IMR-90 (cell line): Measurements from ENCODE around the gene GSTM3. TPM values are rescaled to one million over a fixed set of nuclear protein-coding genes. Genes with fewer than 3 reads are reported as not detected.
A peak's percentile ranks its signal among the peaks of the same experiment; 100 is the strongest.

ENCODE experiments used
- ATAC-seq: fragments of 200-7000 bp; cut with Tn5 transposase; 2 replicates; pipeline ENCODE4 v1.9.1; 2020; ENCODE audit warnings: low read depth, mild to moderate bottlenecking, moderate library complexity
- BruUV-seq: library from RNA; stranded (reverse); fragments of 400-500 nt; replicated peaks from 2 replicates; lab custom pipeline; 2021; lab: Mats Ljungman, UMichigan
- CTCF ChIA-PET: fragments of 300-600 bp; formaldehyde crosslinking; extraction: SDS; loops from one replicate; lab custom pipeline; 2021; ENCODE audit warnings: antibody characterized with exemption; lab: Yijun Ruan, JAX
- POLR2A ChIA-PET: fragments of 300-600 bp; sonication (Branson Sonifier 250); formaldehyde crosslinking; loops from one replicate; lab custom pipeline; 2022; ENCODE audit warnings: antibody characterized with exemption; ENCODE audit not compliant: unreplicated experiment; lab: Charles Lee
- DNase-seq: peaks from one replicate; pipeline ENCODE4 v3.0.0; 2013
- H2AFZ ChIP-seq: replicated peaks from 2 replicates; pipeline ENCODE3; 2013; ENCODE audit warnings: low read length, mild to moderate bottlenecking; ENCODE audit not compliant: poor library complexity
- H2AK5ac ChIP-seq: 2 replicates; pipeline ENCODE4 v1.6.1; 2013; ENCODE audit warnings: low read depth, low read length, inconsistent platforms
- H2AK9ac ChIP-seq: replicated peaks from 2 replicates; pipeline ENCODE3; 2013; ENCODE audit warnings: mild to moderate bottlenecking, low read depth, low read length, moderate library complexity; ENCODE audit not compliant: poor library complexity
- H2BK120ac ChIP-seq: 2 replicates; pipeline ENCODE4 v1.6.1; 2013; ENCODE audit warnings: low read depth, low read length, inconsistent platforms
- H2BK15ac ChIP-seq: 3 replicates; pipeline ENCODE4 v1.6.1; 2013; ENCODE audit warnings: low read depth, low read length, inconsistent platforms
- H2BK20ac ChIP-seq: 2 replicates; pipeline ENCODE4 v1.6.1; 2013; ENCODE audit warnings: low read depth, mild to moderate bottlenecking, inconsistent platforms, low read length, moderate library complexity
- H2BK5ac ChIP-seq: 2 replicates; pipeline ENCODE4 v1.6.1; 2013; ENCODE audit warnings: mild to moderate bottlenecking, low read depth, low read length, inconsistent platforms; ENCODE audit not compliant: poor library complexity, severe bottlenecking
- H3K14ac ChIP-seq: replicated peaks from 2 replicates; pipeline ENCODE4 v1.6.1; 2013; ENCODE audit warnings: low read depth, low read length, inconsistent platforms
- H3K18ac ChIP-seq: 2 replicates; pipeline ENCODE4 v1.6.1; 2013; ENCODE audit warnings: low read depth, low read length, control low read depth
- H3K23ac ChIP-seq: 2 replicates; pipeline ENCODE4 v1.6.1; 2013; ENCODE audit warnings: low read depth, low read length, inconsistent platforms
- H3K27ac ChIP-seq: 2 replicates; pipeline ENCODE4 v1.5.1; 2013; ENCODE audit warnings: mild to moderate bottlenecking, control low read depth, low read length; ENCODE audit not compliant: insufficient read depth
- H3K27me3 ChIP-seq: 2 replicates; pipeline ENCODE4 v1.6.1; 2013; ENCODE audit warnings: low read length; ENCODE audit not compliant: control insufficient read depth, insufficient read depth
- H3K36me3 ChIP-seq: 2 replicates; pipeline ENCODE4 v1.6.1; 2013; ENCODE audit warnings: low read length, mixed read lengths; ENCODE audit not compliant: control insufficient read depth, insufficient read depth
- H3K4ac ChIP-seq: 2 replicates; pipeline ENCODE4 v1.6.1; 2013; ENCODE audit warnings: low read depth, low read length, inconsistent platforms
- H3K4me1 ChIP-seq: 2 replicates; pipeline ENCODE4 v1.6.1; 2013; ENCODE audit warnings: low read length, mixed read lengths; ENCODE audit not compliant: control insufficient read depth, insufficient read depth
- H3K4me2 ChIP-seq: 2 replicates; pipeline ENCODE4 v1.6.1; 2013; ENCODE audit warnings: low read depth, mild to moderate bottlenecking, control low read depth, low read length, moderate library complexity
- H3K4me3 ChIP-seq: 2 replicates; pipeline ENCODE4 v1.5.1; 2013; ENCODE audit warnings: low read depth, mild to moderate bottlenecking, control low read depth, low read length, moderate library complexity; ENCODE audit not compliant: insufficient read depth
- H3K56ac ChIP-seq: 2 replicates; pipeline ENCODE4 v1.6.1; 2013; ENCODE audit warnings: low read length, inconsistent platforms; ENCODE audit not compliant: insufficient read depth; ENCODE audit errors: extremely low read depth
- H3K79me1 ChIP-seq, 2 experiments: 2 replicates each; pipeline ENCODE4 v1.6.1; 2013; ENCODE audit warnings: low read length in 2 of 2, inconsistent platforms in 1 of 2, low read depth in 1 of 2
- H3K9ac ChIP-seq: 2 replicates; pipeline ENCODE4 v1.6.1; 2013; ENCODE audit warnings: low read depth, low read length, control low read depth
- H3K9me1 ChIP-seq: 2 replicates; pipeline ENCODE4 v1.6.1; 2013; ENCODE audit warnings: low read length, inconsistent platforms; ENCODE audit not compliant: insufficient read depth
- H3K9me3 ChIP-seq: 2 replicates; pipeline ENCODE4 v1.6.1; 2013; ENCODE audit warnings: low read length; ENCODE audit not compliant: control insufficient read depth, insufficient read depth
- H4K20me1 ChIP-seq: 2 replicates; pipeline ENCODE4 v1.6.1; 2013; ENCODE audit warnings: low read length, inconsistent platforms; ENCODE audit not compliant: insufficient read depth
- H4K5ac ChIP-seq: 2 replicates; pipeline ENCODE4 v1.6.1; 2013; ENCODE audit warnings: mild to moderate bottlenecking, low read depth, low read length, control low read depth
- H4K8ac ChIP-seq, 2 experiments: 2 replicates each; pipeline ENCODE4 v1.6.1; 2013; ENCODE audit warnings: low read depth in 2 of 2, low read length in 2 of 2, control low read depth in 1 of 2, inconsistent platforms in 1 of 2
- H4K91ac ChIP-seq: 2 replicates; pipeline ENCODE4 v1.6.1; 2013; ENCODE audit warnings: low read depth, low read length, inconsistent platforms; ENCODE audit not compliant: insufficient read depth
- CEBPB ChIP-seq: IDR thresholded peaks from 2 replicates; pipeline ENCODE4 v1.6.1; 2012; ENCODE audit warnings: low read depth, low read length, improper control_type of control experiment
- CHD1 ChIP-seq: IDR thresholded peaks from 2 replicates; pipeline ENCODE4 v1.6.1; 2012; ENCODE audit warnings: low read depth, low read length, improper control_type of control experiment
- FOS ChIP-seq: fragments of 150-350 bp; IDR thresholded peaks from 2 replicates; pipeline ENCODE4 v1.6.1; 2016; ENCODE audit warnings: low read depth, low read length
- MAFK ChIP-seq: IDR thresholded peaks from 2 replicates; pipeline ENCODE4 v1.6.1; 2012; ENCODE audit warnings: low read depth, low read length, improper control_type of control experiment
- MAZ ChIP-seq: IDR thresholded peaks from 2 replicates; pipeline ENCODE4 v1.6.1; 2012; ENCODE audit warnings: low read depth, mild to moderate bottlenecking, low read length, improper control_type of control experiment, moderate library complexity, borderline replicate concordance
- RAD21 ChIP-seq: IDR thresholded peaks from 2 replicates; pipeline ENCODE4 v1.6.1; 2012; ENCODE audit warnings: low read length, improper control_type of control experiment
- RFX5 ChIP-seq: IDR thresholded peaks from 2 replicates; pipeline ENCODE4 v1.8.0; 2012; ENCODE audit warnings: low read depth, mild to moderate bottlenecking, low read length, moderate library complexity
- WGBS, 2 experiments: methylation state at CpG; one replicate each; pipeline versions ENCODE4 v1.1.5 to v1.1.7; 2013; ENCODE audit warnings: missing lambda C conversion rate in 2 of 2; ENCODE audit not compliant: insufficient read length in 1 of 2; ENCODE audit errors: extremely low coverage in 2 of 2; 5-methylcytosine and 5-hydroxymethylcytosine counted together
- dilution Hi-C: fragments of 300-500 bp; cut with HindIII; formaldehyde crosslinking; loops from one replicate; pipeline ENCODE4 v1.14.3; 2018; ENCODE audit warnings: low sequenced_read_pairs; ENCODE audit not compliant: unreplicated experiment
- in situ Hi-C: fragments of 300-500 bp; cut with MboI; formaldehyde crosslinking; loops from 3 replicates; pipeline ENCODE4 v1.14.3; 2019; ENCODE audit warnings: low sequenced_read_pairs, inconsistent platforms, mixed read lengths
- intact Hi-C: fragments of 100-400 bp; cut with micrococcal nuclease; formaldehyde crosslinking; loops from 2 replicates; pipeline ENCODE4 v1.10.0; 2022
- polyA plus RNA-seq, 3 experiments: library from polyadenylated mRNA; depleted of rRNA; stranded (reverse); fragments of >200 nt; gene quantifications; 2 replicates each; pipeline ENCODE4 v1.2.3, GENCODE V29; 2012; ENCODE audit warnings: low replicate concordance in 1 of 3
- total RNA-seq: library from RNA; depleted of rRNA; stranded (reverse); fragments of >200 nt; gene quantifications from 2 replicates; pipeline ENCODE4 v1.2.3, GENCODE V29; 2012

GSTM3 gene
- total and polyA plus RNA-seq, 2 of the 4 experiments (the other 2 are of a cell fraction), result 102 to 131 TPM

- H3K56ac ChIP-seq, result peak overlapping the region; percentile 29; the same call in 1 of the 2 replicates
- WGBS, 2 experiments, result no CpG with 5 or more reads among the region's 1 CpG
- no peak for TF ChIP-seq FOS
- no peak for TF ChIP-seq CHD1
- no peak for TF ChIP-seq MAFK
- no peak for TF ChIP-seq RFX5
- no peak for TF ChIP-seq CEBPB
- TF ChIP-seq RAD21, result no peak
- no peak for TF ChIP-seq MAZ
- H3K4me2 ChIP-seq, result no peak overlapping the region; the same call in 1 of the 2 replicates
- ChIA-PET POLR2A (interaction anchor here (2.0 kb wide), 1 partner anchor 135 kb away, joined by 9 read pairs; no protein-coding TSS in a partner anchor), CTCF (interaction anchor here (1.1 to 2.5 kb wide), 3 partner anchors 10 to 202 kb away, joined by 3 to 20 read pairs (median 5); partner anchors contain the start of gene AHCYL1)
- no peak overlapping the region for H2AFZ ChIP-seq
- peaks cover 25% of the 10 kb centered on the region for H3K4me1 ChIP-seq
- no TSS peak for BruUV-seq
- H3K18ac ChIP-seq, result peak overlapping the region; percentile 11; the same call in 1 of the 2 replicates
- H2BK20ac ChIP-seq, result peak overlapping the region; percentile 89
- no peaks in the 10 kb centered on the region for H3K36me3 ChIP-seq
- no peaks in the 10 kb centered on the region for H3K9me3 ChIP-seq
- peak overlapping the region; percentile 86 for H2AK5ac ChIP-seq
- in situ Hi-C loops, result loop anchor here (25.0 kb wide), 1 partner anchor 130 kb away; the partner anchor contains the start of gene CSF1
- DNase-seq (peak; percentile 59), ATAC-seq (peak; percentile 67)
- peak overlapping the region; percentile 85 for H2BK120ac ChIP-seq
- H2AK9ac ChIP-seq, result peak overlapping the region; percentile 7
- peak overlapping the region; percentile 74 for H4K91ac ChIP-seq
- H4K20me1 ChIP-seq, result no peaks in the 10 kb centered on the region
- peak overlapping the region; percentile 73; the same call in 1 of the 3 replicates for H2BK15ac ChIP-seq
- peaks cover 28% of the 10 kb centered on the region for H3K9me1 ChIP-seq
- H4K5ac ChIP-seq, result 0 out of 2 replicates have a peak overlapping the region, but pooled peaks have one; percentile 9
- H3K14ac ChIP-seq, result no peak overlapping the region
- no peak overlapping the region for H3K4me3 ChIP-seq
- peak overlapping the region; percentile 38; the same call in 1 of the 2 replicates for H3K27ac ChIP-seq
- dilution Hi-C loops, result no loop called here
- no peak overlapping the region for H3K9ac ChIP-seq
- H2BK5ac ChIP-seq, result peak overlapping the region; percentile 17
- H3K23ac ChIP-seq, result no peak overlapping the region; the same call in 1 of the 2 replicates
- H4K8ac ChIP-seq, result peak overlapping the region in 1 of 2 experiments; percentile 71; a peak in 1 of 4 replicates
- H3K79me1 ChIP-seq, result no peaks in the 10 kb centered on the region
- H3K4ac ChIP-seq, result peak overlapping the region; percentile 79
- no peaks in the 10 kb centered on the region for H3K27me3 ChIP-seq
- intact Hi-C loops, result loop anchor here (1.0 to 2.0 kb wide), 2 partner anchors 95 to 222 kb away; no protein-coding TSS in a partner anchor
Observed at GRCh38 chr1:109782514-109782913, 41.7 kb upstream of the GSTM3 start.
